H1 (cell line): ENCODE results near the gene TNS1. TPM values are rescaled to one million over a fixed set of nuclear protein-coding genes. Genes with fewer than 3 reads are reported as not detected.

Experiments used
- BCL11A ChIP-seq, 2 experiments: IDR thresholded peaks; one replicate each; pipeline ENCODE4 v1.6.1; 2011; ENCODE audit warnings: low read depth in 2 of 2, low read length in 2 of 2, mild to moderate bottlenecking in 2 of 2
- CHD2 ChIP-seq: IDR thresholded peaks from 2 replicates; pipeline ENCODE4 v1.6.1; 2012; ENCODE audit warnings: low read length, improper control_type of control experiment
- EGR1 ChIP-seq: IDR thresholded peaks from 2 replicates; pipeline ENCODE4 v1.6.1; 2011; ENCODE audit warnings: low read depth, low read length, borderline replicate concordance
- EP300 ChIP-seq, 2 experiments: IDR thresholded peaks; 1 replicate in 1 of 2; 2 replicates in 1 of 2; pipeline ENCODE4 v1.6.1; 2011 to 2012; ENCODE audit warnings: low read depth in 2 of 2, low read length in 2 of 2, mild to moderate bottlenecking in 2 of 2, borderline replicate concordance in 1 of 2, inconsistent platforms in 1 of 2, moderate library complexity in 1 of 2
- GABPA ChIP-seq: IDR thresholded peaks from 2 replicates; pipeline ENCODE4 v1.6.1; 2011; ENCODE audit warnings: mild to moderate bottlenecking, low read length, moderate library complexity, borderline replicate concordance; ENCODE audit not compliant: insufficient read depth
- KDM1A ChIP-seq: fragments of 200-600, 300-600 bp; sonication (generic); IDR thresholded peaks from 2 replicates; pipeline ENCODE4 v1.7.1; 2016; ENCODE audit warnings: mild to moderate bottlenecking, low read length, borderline replicate concordance
- RBBP5 ChIP-seq: IDR thresholded peaks from 2 replicates; pipeline ENCODE4 v1.7.1; 2012; ENCODE audit warnings: low read depth, mild to moderate bottlenecking, inconsistent platforms, low read length, moderate library complexity, borderline replicate concordance
- SAP30 ChIP-seq: fragments of 300-600 bp; sonication (generic); IDR thresholded peaks from 2 replicates; pipeline ENCODE4 v1.7.1; 2012; ENCODE audit warnings: low read length, moderate library complexity, mild to moderate bottlenecking, inconsistent platforms; ENCODE audit not compliant: insufficient read depth, insufficient replicate concordance
- SP1 ChIP-seq: IDR thresholded peaks from 2 replicates; pipeline ENCODE4 v1.6.1; 2011; ENCODE audit warnings: low read depth, low read length
- SRF ChIP-seq: IDR thresholded peaks from 2 replicates; pipeline ENCODE4 v1.6.1; 2011; ENCODE audit warnings: mild to moderate bottlenecking, low read depth, low read length, moderate library complexity
- SUZ12 ChIP-seq: fragments of 200-600 bp; sonication (generic); IDR thresholded peaks from 2 replicates; pipeline ENCODE4 v1.6.1; 2012; ENCODE audit warnings: mild to moderate bottlenecking, inconsistent platforms, low read length, moderate library complexity, mixed read lengths
- polyA plus RNA-seq, 7 experiments: library from polyadenylated mRNA; depleted of rRNA in 3 of 7; stranded (reverse) in 5 of 7; unstranded in 2 of 7; fragments of >200 nt in 5 of 7; fragments of 200-250 nt in 2 of 7; gene quantifications; 1 replicate in 5 of 7; 2 replicates in 1 of 7; 4 replicates in 1 of 7; pipeline versions ENCODE4 v1.2.1 to v1.2.3, GENCODE V29; 2011 to 2013; ENCODE audit warnings: missing spikeins in 2 of 7, mixed read lengths in 2 of 7
- total RNA-seq: library from RNA; stranded (reverse); fragmentation: NEBNext Ultra II Directional; extraction: Animal tissue kit (Norgen Biotek cat#: 25700); gene quantifications from 2 replicates; pipeline ENCODE4 v1.2.1, GENCODE V29; 2021
- TF ChIP-seq, protein P1 (sequence below): fragments of 300-600 bp; sonication (generic); IDR thresholded peaks from 2 replicates; pipeline ENCODE4 v1.7.1; 2012; ENCODE audit warnings: low read length, moderate library complexity, mild to moderate bottlenecking, inconsistent platforms; ENCODE audit not compliant: insufficient replicate concordance

TNS1 gene
- total and polyA plus RNA-seq, 2 of the 8 experiments (the other 6 are each of a cell fraction or from before 2014, with no cell fraction given): 1.5 to 5.1 TPM

DNA sequence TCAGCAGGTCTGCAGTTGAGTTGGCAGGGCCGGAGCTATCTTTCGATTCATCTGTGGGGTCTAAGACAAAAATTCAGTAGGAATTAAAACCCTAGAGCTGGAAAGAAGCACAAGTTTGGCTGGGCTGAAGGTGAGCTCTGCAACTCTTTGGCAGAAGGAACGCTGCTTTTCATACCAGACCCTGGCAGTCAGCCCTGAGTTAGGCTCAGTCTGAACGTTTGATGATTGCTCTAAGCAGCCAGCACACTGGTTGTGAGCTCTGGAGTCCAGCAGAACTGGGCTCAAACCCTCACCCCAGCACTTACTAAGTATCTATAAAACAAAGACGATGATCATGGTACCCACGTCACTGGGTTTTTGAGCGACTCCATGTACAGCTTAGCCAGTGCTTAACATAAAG lies 192.5 kb downstream of the TNS1 start (continued):
- TF ChIP-seq, protein P1, sequence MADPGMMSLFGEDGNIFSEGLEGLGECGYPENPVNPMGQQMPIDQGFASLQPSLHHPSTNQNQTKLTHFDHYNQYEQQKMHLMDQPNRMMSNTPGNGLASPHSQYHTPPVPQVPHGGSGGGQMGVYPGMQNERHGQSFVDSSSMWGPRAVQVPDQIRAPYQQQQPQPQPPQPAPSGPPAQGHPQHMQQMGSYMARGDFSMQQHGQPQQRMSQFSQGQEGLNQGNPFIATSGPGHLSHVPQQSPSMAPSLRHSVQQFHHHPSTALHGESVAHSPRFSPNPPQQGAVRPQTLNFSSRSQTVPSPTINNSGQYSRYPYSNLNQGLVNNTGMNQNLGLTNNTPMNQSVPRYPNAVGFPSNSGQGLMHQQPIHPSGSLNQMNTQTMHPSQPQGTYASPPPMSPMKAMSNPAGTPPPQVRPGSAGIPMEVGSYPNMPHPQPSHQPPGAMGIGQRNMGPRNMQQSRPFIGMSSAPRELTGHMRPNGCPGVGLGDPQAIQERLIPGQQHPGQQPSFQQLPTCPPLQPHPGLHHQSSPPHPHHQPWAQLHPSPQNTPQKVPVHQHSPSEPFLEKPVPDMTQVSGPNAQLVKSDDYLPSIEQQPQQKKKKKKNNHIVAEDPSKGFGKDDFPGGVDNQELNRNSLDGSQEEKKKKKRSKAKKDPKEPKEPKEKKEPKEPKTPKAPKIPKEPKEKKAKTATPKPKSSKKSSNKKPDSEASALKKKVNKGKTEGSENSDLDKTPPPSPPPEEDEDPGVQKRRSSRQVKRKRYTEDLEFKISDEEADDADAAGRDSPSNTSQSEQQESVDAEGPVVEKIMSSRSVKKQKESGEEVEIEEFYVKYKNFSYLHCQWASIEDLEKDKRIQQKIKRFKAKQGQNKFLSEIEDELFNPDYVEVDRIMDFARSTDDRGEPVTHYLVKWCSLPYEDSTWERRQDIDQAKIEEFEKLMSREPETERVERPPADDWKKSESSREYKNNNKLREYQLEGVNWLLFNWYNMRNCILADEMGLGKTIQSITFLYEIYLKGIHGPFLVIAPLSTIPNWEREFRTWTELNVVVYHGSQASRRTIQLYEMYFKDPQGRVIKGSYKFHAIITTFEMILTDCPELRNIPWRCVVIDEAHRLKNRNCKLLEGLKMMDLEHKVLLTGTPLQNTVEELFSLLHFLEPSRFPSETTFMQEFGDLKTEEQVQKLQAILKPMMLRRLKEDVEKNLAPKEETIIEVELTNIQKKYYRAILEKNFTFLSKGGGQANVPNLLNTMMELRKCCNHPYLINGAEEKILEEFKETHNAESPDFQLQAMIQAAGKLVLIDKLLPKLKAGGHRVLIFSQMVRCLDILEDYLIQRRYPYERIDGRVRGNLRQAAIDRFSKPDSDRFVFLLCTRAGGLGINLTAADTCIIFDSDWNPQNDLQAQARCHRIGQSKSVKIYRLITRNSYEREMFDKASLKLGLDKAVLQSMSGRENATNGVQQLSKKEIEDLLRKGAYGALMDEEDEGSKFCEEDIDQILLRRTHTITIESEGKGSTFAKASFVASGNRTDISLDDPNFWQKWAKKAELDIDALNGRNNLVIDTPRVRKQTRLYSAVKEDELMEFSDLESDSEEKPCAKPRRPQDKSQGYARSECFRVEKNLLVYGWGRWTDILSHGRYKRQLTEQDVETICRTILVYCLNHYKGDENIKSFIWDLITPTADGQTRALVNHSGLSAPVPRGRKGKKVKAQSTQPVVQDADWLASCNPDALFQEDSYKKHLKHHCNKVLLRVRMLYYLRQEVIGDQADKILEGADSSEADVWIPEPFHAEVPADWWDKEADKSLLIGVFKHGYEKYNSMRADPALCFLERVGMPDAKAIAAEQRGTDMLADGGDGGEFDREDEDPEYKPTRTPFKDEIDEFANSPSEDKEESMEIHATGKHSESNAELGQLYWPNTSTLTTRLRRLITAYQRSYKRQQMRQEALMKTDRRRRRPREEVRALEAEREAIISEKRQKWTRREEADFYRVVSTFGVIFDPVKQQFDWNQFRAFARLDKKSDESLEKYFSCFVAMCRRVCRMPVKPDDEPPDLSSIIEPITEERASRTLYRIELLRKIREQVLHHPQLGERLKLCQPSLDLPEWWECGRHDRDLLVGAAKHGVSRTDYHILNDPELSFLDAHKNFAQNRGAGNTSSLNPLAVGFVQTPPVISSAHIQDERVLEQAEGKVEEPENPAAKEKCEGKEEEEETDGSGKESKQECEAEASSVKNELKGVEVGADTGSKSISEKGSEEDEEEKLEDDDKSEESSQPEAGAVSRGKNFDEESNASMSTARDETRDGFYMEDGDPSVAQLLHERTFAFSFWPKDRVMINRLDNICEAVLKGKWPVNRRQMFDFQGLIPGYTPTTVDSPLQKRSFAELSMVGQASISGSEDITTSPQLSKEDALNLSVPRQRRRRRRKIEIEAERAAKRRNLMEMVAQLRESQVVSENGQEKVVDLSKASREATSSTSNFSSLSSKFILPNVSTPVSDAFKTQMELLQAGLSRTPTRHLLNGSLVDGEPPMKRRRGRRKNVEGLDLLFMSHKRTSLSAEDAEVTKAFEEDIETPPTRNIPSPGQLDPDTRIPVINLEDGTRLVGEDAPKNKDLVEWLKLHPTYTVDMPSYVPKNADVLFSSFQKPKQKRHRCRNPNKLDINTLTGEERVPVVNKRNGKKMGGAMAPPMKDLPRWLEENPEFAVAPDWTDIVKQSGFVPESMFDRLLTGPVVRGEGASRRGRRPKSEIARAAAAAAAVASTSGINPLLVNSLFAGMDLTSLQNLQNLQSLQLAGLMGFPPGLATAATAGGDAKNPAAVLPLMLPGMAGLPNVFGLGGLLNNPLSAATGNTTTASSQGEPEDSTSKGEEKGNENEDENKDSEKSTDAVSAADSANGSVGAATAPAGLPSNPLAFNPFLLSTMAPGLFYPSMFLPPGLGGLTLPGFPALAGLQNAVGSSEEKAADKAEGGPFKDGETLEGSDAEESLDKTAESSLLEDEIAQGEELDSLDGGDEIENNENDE: no peak
- no peak for TF ChIP-seq GABPA
- TF ChIP-seq RBBP5: no peak
- TF ChIP-seq SUZ12: no peak
- TF ChIP-seq EP300 (IDR thresholded peaks at IDR 0.05; ENCODE audit: borderline replicate concordance in 1 of 2, low read depth in 2 of 2, low read length in 2 of 2): no peak
- no peak for TF ChIP-seq SP1
- TF ChIP-seq BCL11A (IDR thresholded peaks at IDR 0.05; ENCODE audit: low read depth in 2 of 2, low read length in 2 of 2): no peak
- no peak for TF ChIP-seq SRF
- TF ChIP-seq CHD2: no peak
- no peak for TF ChIP-seq KDM1A
- no peak for TF ChIP-seq SAP30
- no peak for TF ChIP-seq EGR1
